Measurements from ENCODE around the gene ST3GAL3.

DNA sequence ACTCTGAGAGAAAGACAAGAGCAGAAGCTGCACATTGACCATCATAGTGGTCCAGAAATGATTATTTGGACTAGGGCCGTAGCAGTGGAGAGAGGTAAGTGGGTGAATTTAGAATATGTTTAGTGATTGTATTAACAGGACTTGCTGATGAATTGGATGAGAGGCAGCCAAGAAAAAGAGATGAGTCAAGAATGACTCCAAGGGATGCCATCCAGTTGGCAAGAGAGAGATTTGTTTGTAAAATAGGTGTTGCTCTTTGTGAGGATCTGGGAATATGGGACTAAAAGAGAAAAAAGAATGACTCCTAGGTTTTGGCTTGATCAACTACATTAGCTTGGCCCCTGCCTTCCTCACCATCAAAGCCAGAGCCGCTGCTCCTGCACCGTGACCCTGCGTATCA, 172.1 kb downstream of the ST3GAL3 start:
- TF ChIP-seq ZNF384 (IDR thresholded peaks at IDR 0.05) (no peak), TARDBP (IDR thresholded peaks at IDR 0.05) (no peak), LEF1 (IDR thresholded peaks at IDR 0.05; ENCODE audit: borderline replicate concordance) (no peak), FOXM1 (IDR thresholded peaks at IDR 0.05; ENCODE audit: borderline replicate concordance) (no peak), FOXK2 (IDR thresholded peaks at IDR 0.05) (no peak), SP1 (IDR thresholded peaks at IDR 0.05) (no peak), ELF4 (IDR thresholded peaks at IDR 0.05) (no peak), ARNT (IDR thresholded peaks at IDR 0.05) (no peak), NFRKB (IDR thresholded peaks at IDR 0.05) (no peak), L3MBTL2 (conservative IDR thresholded peaks at IDR 0.05) (no peak), CTBP1 (IDR thresholded peaks at IDR 0.05; ENCODE audit: borderline replicate concordance) (no peak), BHLHE40 (IDR thresholded peaks at IDR 0.05; ENCODE audit: borderline replicate concordance) (no peak)
- TF ChIP-seq, protein P1, sequence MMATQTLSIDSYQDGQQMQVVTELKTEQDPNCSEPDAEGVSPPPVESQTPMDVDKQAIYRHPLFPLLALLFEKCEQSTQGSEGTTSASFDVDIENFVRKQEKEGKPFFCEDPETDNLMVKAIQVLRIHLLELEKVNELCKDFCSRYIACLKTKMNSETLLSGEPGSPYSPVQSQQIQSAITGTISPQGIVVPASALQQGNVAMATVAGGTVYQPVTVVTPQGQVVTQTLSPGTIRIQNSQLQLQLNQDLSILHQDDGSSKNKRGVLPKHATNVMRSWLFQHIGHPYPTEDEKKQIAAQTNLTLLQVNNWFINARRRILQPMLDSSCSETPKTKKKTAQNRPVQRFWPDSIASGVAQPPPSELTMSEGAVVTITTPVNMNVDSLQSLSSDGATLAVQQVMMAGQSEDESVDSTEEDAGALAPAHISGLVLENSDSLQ (IDR thresholded peaks at IDR 0.05) = no peak
